ENCODE results near the gene ACTR3C.

Gene ACTR3C

GRCh38 chr7:150322833-150323681 is at the start of gene ACTR3C, which contains the start of gene LRRC61:
Gene ACTR3C (minus strand): TSS chr7:150323545. CDS start chr7:150295296, 28,249 bp downstream.
Gene LRRC61 (plus strand): TSS chr7:150323355. CDS start chr7:150336862, 13,507 bp downstream.
- peak; percentile 90 for DNase-seq

GRCh38 chr7:150372271-150373048 is 49.1 kb upstream of the ACTR3C start:
- DNase-seq: no peak

- no peak for DNase-seq
Observed at GRCh38 chr7:150371996-150372270, 48.6 kb upstream of the ACTR3C start.

GRCh38 chr7:150371131-150371995 is 48.0 kb upstream of the ACTR3C start:
- no peak for DNase-seq

GRCh38 chr7:150370612-150371071 is 47.3 kb upstream of the ACTR3C start:
- DNase-seq: no peak

GRCh38 chr7:150369748-150370501 is 46.6 kb upstream of the ACTR3C start:
- DNase-seq: no peak

GRCh38 chr7:150368884-150369747 is 45.8 kb upstream of the ACTR3C start:
- peak; percentile 86 for DNase-seq

- DNase-seq: peak; percentile 89
Observed at GRCh38 chr7:150368096-150368883, 44.9 kb upstream of the ACTR3C start, which contains the start of gene REPIN1. Gene REPIN1 (plus strand): TSS chr7:150368822. CDS start chr7:150369712, 890 bp downstream.

GRCh38 chr7:150367677-150368095 is 44.3 kb upstream of the ACTR3C start:
- DNase-seq: no peak

GRCh38 chr7:150365673-150366398 is 42.5 kb upstream of the ACTR3C start:
- DNase-seq: no peak

GRCh38 chr7:150365194-150365593 is 41.8 kb upstream of the ACTR3C start:
- no peak for DNase-seq

- DNase-seq: no peak
Observed at GRCh38 chr7:150363872-150364271, 40.5 kb upstream of the ACTR3C start.

- DNase-seq: no peak
Observed at GRCh38 chr7:150363370-150363769, 40.0 kb upstream of the ACTR3C start.

GRCh38 chr7:150361807-150362621 is 38.7 kb upstream of the ACTR3C start:
- no peak for DNase-seq

GRCh38 chr7:150361402-150361801 is 38.1 kb upstream of the ACTR3C start:
- no peak for DNase-seq

- no peak for DNase-seq
Observed at GRCh38 chr7:150360363-150361058, 37.2 kb upstream of the ACTR3C start.

GRCh38 chr7:150359622-150360362 is 36.4 kb upstream of the ACTR3C start:
- DNase-seq: no peak
